HK-2 (cell line): Measurements from ENCODE around the gene NACC2.

ENCODE experiments used
- DNase-seq: peaks from one replicate; pipeline ENCODE4 v3.0.0-alpha.2; 2018; ENCODE audit not compliant: unreplicated experiment

NACC2 gene

DNA sequence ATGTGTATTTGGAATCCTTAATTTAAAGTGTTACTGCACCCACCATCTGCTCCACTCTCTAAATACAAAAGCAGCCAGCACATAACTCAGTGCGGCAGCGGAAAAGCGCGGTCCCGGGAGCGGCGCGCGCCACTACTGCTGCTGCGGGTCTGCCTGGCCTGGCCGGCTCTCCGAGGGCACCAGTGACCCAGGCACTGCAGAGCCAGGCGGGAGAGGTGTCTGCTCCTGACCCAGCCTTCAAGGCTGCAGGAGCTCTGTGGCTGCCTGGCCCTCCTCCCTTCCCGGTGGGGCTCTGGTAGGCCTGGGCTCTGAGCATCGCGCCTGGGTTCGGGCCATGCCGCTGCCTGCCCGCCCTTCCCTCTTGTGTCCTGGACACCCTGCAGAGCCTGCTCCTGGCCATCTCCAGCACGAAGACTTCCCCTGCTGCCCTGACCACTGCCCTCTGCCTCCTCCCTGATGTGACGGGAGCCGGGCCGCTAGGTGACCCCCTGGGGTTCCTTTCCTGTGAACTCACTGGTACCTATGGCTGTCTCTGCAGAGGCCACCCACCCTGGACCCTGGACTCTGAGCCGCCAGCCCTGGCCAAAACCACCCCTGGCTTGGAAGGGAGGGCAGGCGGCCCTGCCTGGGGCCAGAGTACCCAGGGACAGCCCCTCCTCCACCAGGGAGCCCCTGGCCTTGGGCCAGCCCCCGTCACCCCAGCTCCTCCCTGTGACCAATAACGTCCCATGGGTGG is 101.2 kb downstream of the NACC2 start:
- DNase-seq, result no peak

DNA sequence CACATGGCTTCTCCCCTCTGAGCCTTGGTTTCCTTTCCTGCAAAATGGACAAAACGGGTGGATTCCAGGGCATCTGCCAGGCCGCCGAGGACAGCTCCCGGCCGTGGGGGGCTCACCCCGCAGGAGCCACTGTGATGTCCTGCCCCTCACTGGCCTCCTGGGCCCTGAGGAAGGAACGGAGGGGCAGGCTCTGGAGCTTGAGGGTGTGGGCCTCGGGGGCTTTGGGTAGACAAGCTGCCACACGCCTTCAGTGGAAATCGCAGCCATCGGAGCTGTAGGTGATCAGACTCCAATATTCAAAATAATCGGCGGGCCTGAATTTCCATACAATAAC is 101.7 kb downstream of the NACC2 start:
- DNase-seq, result no peak

DNA sequence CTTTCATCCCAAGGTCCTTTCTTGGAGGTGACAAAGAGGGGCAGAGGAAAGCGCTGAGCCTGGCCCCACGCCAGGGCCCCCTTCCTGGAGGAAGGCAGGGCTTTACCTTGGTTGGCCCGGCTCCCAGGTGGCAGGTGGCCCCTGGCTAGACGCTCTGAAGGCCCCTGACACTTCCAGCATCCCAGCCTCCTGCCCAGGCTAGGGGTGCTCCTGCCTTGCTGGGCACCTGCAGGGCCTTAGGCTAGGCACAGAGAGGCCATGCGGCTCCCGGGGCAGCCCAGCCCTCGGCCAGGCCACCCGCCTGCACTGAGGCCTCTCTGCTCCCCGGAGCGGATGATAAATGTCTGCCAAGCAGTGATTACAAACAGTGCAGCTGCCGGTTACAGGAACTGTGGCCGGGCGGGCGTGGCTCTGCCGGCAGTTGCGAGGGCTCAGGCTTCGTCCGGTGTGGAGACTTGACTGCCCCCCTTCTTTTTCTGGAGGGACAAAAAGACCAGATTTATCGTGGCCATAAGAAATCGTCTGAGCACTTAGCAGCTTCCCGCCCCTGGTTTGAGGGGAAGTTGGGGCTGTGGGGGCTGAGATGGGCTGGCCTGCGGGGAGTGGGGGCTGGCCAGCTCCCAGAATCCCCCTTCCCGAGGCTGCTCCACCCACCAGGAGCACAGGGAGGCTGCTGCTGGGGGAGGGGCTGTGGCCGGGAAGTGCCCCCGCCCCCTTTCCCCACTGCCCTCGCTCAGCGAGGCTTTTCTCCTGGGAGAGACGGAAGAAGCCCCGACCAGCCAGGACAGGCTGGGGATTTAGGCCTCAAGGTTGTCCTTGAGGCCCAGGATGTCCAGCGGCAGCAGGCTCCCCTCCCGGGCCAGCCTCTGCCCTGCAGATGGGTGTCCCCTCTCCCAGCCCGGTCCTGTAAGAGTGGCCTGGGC is 102.3 kb downstream of the NACC2 start:
- DNase-seq, result no peak

DNA sequence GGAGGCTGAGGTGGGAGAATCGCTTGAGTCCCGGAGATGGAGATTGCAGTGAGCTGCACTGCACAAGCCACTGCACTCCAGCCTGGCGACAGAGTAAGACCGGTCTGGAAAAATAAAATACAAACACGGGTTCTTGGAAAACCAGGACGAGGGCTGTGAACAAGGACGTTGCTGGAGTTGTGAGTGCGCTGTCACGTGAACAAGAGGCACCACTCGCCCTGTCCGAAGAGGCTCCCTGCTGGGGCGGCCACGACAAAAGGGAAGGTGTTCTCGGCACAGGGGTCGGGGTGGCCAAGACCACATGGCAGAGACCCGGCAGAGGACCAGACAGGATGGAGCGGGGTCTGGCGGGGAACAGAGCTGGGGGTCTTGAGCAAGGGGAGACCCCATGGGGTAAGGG is 103.3 kb downstream of the NACC2 start:
- DNase-seq, result no peak

DNA sequence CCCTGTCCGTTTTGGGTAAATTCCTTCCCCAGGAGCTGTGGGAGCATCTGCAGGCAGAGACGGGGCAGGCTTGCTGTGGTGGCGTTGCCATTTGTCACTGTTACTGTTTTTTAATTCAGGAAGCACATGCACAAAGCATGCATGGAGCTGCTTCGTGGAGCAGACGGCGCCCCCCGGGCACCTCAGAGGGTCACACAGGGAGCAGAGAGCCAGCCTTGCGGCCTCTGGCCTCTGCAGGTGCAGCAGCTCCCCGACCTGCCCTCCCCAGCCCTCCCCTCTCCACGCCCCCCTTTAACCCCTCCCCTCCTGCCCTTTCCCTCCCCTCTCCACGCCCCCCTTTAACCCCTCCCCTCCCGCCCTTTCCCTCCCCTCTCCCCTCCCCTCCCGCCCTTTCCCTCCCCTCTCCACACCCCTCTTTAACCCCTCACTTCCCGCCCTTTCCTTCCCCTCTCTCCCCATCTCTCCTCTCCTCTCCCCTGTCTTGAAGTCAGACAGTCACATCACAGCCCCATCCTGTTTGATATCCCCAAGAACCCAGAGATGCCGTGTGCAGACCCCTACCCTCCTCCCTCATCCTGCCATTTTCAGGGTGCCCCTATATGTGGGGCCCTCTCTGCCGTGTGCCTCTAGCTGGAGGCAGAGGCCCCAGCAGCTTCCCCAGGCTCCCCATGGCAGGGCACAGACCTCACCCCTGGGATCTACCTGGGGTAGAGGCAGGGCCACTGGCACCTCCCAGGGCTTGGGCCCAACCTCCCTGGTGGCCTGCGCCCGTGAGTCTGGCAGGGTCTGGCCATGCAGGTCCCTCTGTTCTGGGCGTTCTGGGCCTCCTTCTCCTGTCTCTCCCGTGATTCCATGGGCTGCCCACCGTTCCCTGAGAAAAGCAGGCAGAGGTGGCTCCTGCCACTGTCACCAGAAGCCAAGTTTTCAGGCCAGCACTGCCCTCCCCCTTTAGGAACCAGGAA is 104.3 kb downstream of the NACC2 start:
- peak; percentile 25 for DNase-seq

DNA sequence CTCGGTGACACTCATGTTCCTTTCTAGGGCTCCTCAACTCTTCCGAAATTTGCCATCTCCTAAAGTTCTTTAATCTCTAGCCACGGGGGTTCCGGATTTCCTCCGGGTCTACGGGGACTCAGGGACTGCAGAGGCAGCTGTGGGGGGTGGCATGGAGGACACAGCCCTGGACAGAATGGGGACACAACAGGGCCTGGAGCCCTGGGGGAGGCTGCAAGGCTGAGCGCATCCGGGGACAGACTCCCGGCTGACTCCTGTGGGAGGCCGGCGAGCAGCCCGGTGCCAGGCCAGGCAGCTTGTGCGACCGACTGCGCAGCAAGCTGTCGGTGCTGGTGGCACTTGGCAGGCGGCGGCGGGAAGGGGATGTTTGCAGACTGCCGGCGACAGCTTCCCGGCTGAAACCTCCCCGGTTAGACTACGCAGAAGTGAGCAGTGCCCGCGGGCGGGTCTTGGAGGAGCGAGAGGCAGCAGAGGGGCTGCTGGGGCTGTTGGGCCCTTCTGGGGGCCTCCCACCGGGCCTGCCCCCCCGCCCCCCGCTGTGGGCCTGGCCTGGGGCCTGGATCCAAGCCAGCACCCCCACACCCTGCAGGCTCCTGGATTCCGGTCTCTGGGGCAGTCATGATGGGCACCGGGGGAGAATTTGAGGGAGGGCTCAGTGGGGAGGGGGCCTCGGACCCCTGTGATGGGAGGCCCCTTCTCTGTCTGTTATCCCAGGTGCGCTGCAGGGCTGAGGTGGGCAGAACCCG is 105.2 kb downstream of the NACC2 start:
- no peak for DNase-seq

DNA sequence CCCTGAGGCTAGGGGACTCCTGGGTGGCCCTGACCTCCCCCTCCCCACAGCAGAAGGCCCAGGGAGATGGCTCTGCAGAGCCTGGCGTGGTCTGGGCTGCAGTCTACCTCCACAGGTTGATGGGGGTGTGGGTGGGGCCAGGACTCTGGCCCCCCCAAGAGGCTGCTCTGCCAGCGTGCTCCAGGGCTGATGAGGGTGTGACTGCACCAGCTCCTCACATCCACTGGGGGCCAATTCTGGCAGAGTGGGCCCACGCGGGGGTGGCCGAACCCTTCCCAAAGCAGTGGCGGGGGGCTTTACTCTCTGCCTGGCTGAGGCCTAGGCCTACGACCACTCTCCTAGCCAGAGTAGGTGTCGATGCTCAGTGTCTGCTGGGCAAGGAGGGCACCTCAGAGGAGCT is 105.9 kb downstream of the NACC2 start:
- no peak for DNase-seq

DNA sequence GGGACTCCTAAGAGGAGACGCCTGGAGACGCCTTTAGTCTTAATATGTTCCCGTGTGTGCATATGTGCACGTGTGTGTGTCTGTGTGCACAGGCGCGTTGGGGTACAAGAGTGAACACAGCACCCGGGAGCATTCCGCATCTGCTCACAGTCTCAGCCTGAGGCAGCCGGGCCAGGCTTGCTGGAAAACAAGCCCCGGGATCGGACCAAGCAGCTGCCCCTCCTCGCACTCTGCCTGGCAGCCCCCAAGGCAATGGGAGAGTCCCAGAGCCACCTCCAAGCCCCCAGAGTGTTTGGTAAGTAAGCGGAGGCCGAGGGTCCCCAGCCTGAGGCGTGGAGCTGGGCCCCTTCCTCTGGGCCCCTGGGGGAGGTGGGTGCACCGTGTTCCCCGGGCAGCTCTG is 106.6 kb downstream of the NACC2 start:
- DNase-seq, result no peak

DNA sequence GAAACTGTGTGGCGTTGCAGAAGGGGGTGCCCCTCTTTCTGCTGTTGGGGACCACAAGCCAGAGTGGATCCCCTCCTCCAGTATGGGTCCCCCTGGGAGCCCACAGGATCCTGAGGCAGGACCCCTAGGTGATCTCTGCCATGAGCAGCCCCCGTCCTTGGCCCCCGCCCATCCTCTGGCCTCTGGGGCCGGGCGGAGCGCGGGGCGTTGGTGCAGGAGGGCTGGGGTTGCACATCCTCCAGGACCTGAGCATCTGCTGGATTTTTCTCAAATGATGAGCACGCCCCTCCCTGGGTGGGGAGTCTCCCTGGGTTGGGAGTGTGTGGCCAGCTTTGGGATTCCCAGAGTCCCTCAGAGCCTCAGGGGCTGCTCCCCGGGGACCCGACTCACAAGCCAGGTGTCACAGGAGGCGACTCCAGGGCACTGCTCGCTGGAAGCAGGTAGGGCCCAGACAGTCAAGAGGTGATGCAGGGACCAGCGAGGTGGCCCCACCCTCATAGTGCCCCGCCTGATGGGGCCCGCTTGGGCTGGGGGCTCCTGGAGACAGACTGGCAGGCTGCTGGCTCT is 107.2 kb downstream of the NACC2 start:
- DNase-seq, result no peak

DNA sequence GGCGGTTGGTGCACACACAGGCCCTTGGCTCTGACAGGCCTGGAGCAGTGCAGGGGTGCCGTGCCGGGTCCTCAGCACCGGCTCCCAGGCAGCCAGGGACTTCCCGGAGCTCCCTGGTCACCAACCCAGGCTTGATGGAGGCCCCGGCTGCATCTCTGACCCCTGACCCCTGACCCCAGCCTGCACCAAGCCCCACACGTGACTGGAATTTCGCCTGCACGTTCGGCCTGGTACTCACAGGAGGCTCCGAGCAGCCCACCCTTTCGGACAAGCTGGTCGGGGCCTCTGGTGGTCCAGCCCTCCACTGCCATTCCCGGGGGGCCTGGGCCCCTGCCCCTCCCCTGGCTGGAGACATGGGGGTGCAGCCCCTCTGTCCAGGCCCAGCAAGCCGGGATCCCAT is 108.5 kb downstream of the NACC2 start:
- no peak for DNase-seq

DNA sequence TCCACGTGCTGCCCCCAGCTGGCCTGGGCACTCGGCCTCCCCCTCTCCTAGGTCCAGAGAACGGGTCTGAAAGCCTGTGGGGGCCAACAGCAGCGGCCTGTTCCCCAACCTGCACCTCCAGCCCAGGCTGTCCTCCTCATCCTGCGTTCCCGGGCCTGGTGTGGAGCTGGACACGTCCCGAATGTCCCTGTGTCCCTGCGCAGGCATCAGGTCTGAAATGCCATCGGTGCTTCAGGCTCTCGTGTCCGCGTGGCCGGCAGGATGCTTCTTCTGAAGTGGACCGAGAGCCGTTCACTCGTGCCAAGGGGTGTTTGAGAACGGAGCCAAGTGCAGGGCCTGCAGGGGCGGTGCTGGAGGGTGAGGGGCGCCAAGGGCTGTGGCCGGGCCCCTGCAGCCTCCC is 109.2 kb downstream of the NACC2 start:
- DNase-seq, result no peak

DNA sequence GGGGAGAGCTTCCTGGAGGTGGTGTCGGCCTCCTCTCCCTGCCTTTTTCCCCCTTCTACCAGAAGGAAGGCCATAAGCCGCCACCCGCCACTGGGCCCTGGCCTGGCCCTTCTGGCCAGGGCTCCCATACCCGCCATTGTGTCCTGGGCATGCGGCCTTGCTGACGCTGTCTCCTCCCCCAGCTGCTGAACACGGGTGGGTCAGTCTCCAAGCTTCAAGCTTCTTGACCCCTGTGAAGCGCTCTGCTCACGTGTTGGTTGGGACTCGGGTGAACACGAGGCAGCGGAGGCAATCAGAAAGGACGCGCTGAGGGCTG is 109.7 kb downstream of the NACC2 start:
- DNase-seq, result no peak

DNA sequence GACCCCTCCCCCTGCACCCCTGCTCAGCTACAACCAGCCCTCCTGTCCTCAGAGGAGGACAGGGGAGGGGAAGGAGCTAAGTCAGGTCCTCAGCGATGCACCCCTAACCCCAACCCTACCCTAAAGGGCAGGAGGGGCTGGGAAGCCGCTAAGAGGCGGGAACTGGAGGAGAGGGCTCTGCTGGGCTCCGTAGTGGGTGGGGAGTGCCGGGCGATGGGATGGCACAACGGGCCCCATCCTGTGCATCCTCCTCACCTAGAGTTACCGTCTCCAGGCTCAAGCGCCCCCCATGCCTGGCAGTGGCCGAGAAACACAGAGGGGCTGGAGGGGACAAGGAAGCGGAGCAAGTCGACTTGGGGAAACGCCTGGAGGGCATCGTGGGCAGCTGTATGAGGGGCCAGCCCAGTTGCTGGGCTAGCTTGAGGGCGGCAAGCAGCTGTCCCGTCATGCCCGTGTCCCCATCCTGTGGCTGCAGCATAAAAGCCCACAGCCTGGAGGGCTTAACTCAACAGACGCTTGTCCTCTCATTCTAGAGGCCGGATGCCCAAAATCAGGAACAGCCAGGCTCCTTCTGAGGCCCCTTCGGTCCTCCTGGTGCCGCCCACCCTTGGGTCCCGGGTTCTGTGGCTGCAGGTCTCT is 110.9 kb downstream of the NACC2 start:
- DNase-seq, result no peak

DNA sequence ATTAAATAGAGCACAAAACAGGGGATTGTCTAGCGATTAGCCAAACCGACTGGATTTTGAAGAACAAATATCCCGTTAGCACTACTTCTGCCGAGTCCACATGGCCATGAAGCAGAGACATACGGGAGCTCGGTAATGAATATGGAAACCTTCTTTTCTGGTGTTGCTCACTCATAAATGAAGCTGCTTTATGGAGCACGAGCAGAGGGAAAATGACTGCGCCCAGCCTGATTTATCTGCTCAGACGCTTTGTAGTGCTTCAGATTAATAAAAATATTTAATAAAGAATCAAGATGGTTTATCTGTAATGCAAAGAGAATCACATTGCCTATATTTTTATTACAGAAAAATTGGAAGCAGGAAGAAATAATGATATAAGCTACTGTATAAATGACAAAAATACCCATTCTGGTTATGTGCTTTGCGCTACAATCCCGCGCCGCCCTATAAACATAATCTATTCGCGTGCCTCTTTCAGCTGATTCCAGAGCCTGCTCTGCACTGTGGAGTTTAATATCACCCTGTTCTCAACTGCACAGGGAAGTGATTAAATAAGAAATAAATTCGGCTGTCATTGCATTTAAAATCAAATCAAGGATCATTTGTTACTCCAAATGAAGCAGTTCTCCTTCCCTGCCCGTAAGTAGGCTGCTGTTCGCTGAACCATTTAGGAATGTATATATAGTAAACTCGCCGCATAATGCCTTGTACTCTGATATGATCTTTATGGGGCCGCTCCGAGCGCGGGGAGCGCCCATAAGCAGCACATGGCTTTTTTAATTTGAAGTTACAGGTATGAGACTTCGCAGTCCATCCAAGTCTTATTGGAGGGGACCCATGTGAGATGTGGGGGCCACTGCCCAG is 111.6 kb downstream of the NACC2 start:
- no peak for DNase-seq

DNA sequence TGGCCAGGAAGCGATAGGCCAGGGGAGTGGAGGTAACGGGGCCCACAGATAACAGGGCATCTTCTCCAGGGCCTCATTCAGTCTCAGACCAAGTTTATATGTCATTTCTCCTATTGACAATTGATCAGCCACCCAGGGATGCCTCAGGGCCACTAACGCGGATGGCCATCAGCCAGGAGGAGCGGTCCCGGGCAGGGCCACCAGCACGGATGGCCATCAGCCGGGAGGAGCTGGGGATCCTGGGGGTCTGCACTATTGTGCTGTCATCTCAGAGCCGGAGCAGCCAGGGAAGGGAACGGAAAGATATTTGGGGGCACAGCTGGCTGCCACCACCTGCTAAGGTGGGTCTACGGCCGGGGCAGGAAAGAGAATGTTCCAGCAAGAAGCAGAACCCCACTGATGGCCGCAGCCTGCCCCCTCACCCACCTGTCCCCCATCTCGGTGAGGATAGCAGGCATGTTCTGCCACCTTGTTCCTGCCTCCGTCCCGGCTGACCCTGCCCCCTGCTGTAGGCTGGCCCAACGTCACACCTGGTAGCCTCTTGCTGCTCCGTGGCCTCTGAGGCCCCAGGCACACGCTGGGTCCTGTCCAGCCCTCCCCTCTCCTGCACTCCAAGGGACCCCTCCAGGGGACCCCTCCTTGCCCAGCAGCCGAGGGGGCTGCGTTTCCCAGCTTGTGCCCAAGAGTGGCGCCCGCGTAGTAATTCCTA is 112.4 kb downstream of the NACC2 start:
- DNase-seq, result no peak

DNA sequence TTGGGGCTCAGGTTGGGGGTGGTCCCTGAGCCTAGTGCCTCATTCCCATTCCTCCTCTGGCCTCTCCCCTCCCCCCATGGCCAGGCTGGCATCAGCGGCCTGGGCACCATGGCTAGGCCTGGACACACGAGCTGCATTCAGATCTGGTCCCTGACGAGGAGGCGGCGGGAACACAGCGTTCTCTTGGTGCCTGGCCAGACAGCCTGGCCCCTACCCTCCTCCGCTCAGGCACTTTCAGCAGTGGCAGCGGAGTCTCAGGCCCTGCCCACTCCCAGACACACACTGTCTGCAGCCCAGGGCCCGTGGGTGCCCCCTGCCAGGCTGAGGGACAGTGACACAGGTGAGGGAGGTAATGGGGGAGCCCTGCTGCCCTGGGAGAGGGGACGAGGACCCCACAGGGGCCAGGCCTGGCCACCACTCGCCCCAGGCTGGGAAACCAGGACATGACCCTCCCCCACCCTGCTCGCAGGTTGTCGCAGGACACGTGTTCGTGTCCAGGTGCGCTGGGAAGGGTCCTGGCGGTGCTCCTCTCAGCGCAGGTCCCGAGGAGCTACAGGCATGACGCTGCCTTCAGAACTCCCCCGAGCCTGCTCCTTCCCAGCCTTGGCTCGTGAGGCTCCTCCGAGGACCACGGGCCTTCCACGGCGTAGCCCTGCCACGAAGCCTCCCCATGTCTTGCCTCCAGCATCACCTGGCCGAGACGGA is 114.0 kb downstream of the NACC2 start:
- DNase-seq, result no peak

DNA sequence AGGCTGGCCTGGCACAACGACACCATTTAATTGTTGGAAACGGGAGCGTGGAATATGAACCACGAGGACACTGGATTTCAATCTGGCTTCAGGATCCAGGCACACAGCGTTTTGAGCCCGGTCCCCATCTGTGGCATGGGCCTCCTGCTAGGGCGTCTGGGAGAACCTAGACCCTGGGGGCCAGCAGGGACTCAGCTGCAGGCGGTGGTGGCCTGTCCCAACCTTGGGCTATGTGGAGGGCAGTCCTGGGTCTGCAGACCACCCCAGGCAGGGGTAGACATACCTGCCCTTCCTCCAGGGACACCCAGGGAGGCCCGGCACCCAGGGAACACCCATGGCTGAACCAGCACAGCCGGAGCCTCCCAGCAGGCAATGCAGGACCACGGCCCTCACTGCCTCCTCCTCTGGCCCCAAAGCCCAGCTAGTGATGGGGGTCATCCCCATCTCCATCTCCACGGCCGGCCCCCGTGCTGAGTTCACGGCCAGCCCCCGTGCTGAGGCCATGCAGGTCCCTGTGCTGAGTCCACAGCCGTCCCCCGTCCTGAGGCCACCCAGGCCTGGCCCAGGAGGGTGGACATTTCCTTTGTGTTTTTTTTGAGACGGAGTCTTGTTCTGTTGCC is 115.4 kb downstream of the NACC2 start:
- no peak for DNase-seq
